Caki2 (cell line): ENCODE data around the gene SF3B5. TPM values are rescaled to one million over a fixed set of nuclear protein-coding genes. Genes with fewer than 3 reads are reported as not detected.

Experiments used
- total RNA-seq: library from RNA; depleted of rRNA; stranded (reverse); fragments of >200 nt; shearing (Covaris generic); gene quantifications from 2 replicates; pipeline ENCODE4 v1.2.3, GENCODE V29; 2014; ENCODE audit warnings: low replicate concordance; rRNA removed

The SF3B5 gene
- total RNA-seq, 1 experiment from 2014 or later: 156 TPM

Other genes starting within 250 kb of the SF3B5 start
- gene ZC2HC1B, start 231.1 kb downstream of the SF3B5 start, total RNA-seq: not detected in 2 replicates
- gene PLAGL1, start 87.3 kb downstream of the SF3B5 start, total RNA-seq: 6.0 and 13.4 TPM in 2 replicates
- 5.7 TPM in 1 of 2 replicates, not detected in the other for gene STX11, start 54.9 kb upstream of the SF3B5 start, total RNA-seq
- gene UTRN, start 189.8 kb upstream of the SF3B5 start, total RNA-seq: 38.2 and 38.5 TPM in 2 replicates